Ramos (cell line): Measurements from ENCODE around the gene EHD4.

Experiments used
- in situ Hi-C: fragments of 300-500 bp; cut with MboI; formaldehyde crosslinking; loops from one replicate; pipeline ENCODE4 v1.14.3; 2022; ENCODE audit warnings: low sequenced_read_pairs; ENCODE audit not compliant: unreplicated experiment

The EHD4 gene

GRCh38 chr15:41961595-41962202 lies 10.7 kb downstream of the EHD4 start:
- in situ Hi-C loops: no loop called here

GRCh38 chr15:41961001-41961518 lies 11.3 kb downstream of the EHD4 start:
- in situ Hi-C loops: no loop called here

DNA sequence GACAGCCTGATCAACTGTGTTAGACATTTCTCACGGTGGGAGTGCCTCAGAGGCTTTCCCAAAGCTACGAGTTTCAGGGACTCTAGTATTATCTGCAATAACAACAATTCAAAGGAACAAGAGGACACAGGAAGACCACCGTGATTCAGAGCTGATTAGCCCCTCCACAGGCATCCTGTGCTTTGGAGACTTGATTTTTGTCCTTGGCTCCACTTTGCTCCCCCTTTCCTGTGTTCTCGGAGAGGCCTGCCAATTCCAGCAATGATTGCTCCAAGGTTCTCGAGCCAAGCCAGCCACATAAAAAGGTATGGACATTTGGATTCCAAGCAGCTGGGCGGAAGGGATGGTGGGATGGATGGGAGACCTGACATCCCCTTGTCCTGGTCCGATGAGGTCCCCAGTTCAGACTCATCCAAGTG lies 14.3 kb downstream of the EHD4 start:
- in situ Hi-C loops: no loop called here

GRCh38 chr15:41957021-41957897 lies 15.1 kb downstream of the EHD4 start:
- in situ Hi-C loops: no loop called here

DNA sequence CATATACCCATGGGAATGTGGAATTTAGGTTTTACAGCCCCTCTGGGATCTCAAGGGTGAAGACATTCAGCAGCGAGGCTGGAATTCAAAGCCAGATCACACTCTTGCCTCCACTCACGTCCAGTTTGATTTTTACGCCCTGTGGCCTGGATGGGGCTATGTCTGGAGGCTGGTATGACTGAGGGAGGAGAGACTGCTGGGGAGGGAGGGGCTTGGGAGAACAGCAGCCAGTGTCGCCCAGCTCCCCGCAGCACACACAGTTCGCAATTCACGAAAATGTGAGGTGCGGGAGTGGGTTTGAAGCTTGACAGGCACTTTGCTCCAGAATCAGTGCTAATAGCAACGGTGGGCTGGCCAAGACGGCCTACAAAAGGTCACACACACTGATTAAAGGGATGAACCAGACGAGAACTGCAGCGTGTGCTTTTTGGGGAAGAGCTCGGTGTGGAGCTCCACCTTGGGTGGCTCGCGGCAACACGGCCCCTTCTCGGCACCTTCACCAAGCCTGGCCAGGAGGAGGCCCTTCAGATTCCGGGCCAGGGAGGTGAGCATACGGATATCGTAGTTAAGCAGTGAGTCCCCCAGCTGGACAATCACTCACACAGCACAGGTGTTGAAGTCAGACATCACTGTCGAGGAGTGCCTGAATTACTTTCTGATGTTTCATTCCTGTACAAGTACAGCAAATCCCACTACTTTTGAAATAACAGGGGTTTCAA lies 16.4 kb downstream of the EHD4 start:
- in situ Hi-C loops: no loop called here

DNA sequence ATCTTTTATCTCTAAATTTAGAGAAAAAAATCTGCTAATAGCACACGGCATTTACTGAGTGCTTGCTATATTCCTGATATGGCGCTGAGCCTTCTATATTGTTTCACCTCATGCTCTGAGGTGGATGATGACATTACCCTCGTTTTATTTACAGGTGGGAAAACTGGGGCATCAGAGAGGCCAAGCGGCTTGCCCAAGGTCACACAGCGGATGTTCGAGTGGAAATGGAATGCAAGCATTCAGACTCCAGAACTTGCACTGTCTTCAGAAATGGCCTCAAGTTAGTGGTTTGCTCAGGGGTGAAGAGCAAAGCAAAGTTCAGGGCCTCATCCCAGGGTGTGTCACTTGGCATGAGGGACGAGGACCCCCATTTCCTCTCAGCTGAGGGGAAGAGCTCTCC lies 17.3 kb downstream of the EHD4 start:
- in situ Hi-C loops: no loop called here

GRCh38 chr15:41954036-41954435 lies 18.3 kb downstream of the EHD4 start:
- in situ Hi-C loops: no loop called here

DNA sequence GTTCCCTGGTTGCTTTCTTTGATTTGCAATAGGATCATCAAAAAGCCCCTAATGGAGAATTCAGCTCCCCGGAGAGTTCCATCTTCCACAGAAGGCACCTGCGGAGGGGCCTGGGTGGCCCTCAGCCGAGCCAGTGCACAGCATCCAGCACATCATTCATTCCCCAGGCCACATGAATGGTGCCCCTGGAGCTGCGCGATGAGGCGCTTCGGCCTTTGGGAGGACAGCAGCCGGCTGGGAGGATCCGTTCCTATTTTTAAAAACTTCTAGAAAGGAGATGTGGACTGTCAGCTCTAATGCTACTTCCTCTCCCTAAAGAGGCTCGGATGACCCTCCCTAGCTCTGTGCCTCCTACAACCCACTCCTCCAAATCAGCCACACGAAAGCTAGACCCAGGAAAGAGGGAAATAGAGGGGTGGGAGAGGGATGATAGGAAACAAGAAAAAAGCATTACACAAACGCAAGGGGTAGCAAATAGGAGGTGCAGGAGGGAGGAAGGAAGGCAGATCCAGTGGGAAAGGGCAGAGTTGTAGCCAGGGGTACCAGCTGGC lies 20.3 kb downstream of the EHD4 start:
- in situ Hi-C loops: no loop called here

- in situ Hi-C loops: no loop called here
Measured at GRCh38 chr15:41951571-41951970, 20.8 kb downstream of the EHD4 start.

GRCh38 chr15:41950489-41950888 lies 21.9 kb downstream of the EHD4 start:
- in situ Hi-C loops: no loop called here

DNA sequence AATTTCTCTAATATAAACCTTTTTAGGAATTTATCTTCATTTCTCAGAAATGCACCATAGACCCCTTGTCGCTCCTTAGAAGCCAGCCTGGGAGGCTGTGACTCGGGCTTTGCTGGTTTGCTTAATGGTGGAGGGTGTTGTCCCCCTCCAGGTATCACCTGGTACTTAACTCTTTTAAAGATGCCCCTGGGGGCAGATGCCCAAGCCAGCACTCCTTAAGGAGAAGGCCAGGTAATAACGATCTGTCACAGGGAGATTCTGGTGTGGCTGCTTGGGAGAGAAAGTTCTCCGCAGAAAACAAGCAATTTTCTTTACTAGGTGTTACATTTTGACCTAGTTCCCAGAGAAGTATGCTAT lies 22.3 kb downstream of the EHD4 start:
- in situ Hi-C loops: no loop called here

DNA sequence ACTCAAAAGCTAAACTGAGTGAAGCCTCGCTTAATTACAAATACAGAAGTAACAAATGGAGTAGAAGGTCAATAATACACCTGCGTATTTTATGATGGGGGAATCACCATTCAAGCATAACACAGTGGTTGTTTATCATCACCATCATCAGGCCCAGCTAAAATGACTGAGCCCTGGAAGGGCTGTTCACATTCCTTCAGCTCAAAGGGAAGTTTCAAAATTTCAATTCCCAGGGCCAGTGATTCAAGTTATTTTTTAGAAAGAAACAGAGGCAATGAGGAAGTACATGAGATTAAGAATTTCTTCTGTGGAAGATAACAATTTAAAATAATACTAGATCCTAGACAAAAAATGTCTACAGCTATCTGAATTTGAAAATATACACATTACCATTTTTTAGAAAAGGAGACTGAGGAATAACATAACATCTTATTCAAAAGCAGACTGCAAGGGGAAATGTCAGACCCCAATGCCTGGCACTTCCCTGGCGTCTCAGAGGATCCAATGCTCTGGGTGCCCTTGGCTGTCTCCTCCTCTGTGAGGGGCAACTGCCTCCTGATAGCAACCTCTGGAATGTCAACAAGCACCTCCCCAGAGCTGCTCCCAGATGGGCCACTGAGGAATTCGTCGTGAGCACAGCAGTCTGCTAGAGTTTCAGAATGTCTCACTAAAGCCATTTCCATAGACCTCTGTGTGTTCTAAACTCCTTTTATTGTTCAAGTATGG lies 22.8 kb downstream of the EHD4 start:
- in situ Hi-C loops: no loop called here

- in situ Hi-C loops: no loop called here
Measured at GRCh38 chr15:41948490-41948889, 23.9 kb downstream of the EHD4 start.

GRCh38 chr15:41946970-41947369 lies 25.4 kb downstream of the EHD4 start:
- in situ Hi-C loops: no loop called here

DNA sequence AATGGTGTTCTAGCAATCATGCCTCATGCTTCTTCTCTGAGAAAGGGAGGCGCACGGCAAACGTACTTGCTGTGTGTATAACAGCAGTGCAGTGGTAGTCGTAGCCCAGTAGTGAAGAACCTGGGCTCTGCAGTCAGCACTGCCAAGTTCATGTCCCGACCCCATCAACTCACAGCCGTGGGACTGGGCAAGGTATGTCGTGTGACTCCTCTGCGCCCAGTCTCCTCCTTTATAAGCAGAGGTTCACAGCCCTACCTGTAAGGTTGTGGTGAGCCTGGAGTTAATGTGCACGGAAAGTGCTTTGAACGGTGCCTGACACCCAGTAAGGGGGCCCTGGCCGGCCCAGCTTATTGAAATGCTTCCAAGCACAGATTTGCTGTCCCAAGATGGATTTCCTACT lies 26.6 kb downstream of the EHD4 start:
- in situ Hi-C loops: no loop called here

GRCh38 chr15:41945221-41945620 lies 27.1 kb downstream of the EHD4 start:
- in situ Hi-C loops: no loop called here

GRCh38 chr15:41944313-41944940 lies 27.9 kb downstream of the EHD4 start:
- in situ Hi-C loops: no loop called here

DNA sequence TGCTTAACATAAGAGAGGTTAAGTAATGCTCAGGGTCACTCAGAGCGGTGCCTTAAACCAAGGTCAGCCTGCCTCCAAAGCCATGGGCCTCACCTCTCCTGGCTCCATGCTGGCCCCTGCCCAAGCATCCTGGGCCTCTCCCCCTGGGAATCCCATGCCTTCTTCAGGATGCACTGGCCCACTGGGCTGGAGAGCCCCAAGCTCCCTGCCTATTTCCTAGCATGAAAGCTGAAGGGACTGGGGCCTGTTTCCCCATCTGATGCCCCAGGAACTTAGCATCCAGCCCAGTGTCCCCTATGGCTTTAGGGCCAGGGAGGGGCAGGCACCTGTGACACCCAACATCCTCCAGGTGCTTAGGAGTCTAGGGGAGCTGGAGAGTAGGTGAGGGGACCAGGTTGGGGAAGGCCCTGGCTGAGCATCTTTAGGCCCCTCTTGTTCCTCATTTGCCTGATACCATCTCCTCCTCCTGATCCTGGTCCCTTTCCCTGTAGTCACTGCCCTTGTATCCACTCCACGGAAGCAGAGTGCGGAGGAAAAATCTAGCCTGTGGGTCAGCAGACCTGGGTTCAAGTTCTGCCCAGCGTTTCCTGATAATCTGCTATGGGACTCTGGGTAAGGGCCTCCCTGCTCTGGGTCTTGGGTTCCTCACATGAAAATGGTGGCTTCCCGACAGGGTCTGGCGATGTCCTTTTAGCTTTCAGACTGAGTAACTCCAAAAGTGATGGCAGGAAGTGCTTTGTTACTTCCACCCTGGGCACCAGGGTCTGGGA lies 28.6 kb downstream of the EHD4 start:
- in situ Hi-C loops: no loop called here

DNA sequence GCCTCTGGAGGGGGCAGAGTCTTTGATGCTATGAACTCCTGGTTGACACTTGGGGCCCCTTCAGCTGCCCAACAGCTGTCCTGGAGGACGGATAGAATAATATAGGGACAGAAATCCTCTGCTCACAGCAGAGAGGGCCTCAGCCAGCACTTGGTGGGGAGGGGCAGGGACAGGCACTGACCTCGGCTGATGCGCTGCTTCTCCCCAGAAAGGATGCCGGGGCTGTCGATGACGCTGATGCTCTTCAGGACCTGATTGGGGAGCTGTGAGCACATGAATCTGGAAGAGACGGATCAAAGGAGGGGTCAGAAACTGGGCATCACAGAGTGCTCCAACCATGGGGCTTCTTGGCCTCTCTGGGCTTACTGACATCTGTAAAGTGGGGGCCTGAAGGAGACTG lies 29.5 kb downstream of the EHD4 start:
- in situ Hi-C loops: no loop called here
